NCI-H1092 (cell line): ENCODE measurements around the gene SMIM1.

Experiments
- DNase-seq: peaks from one replicate; lab custom pipeline; 2025; lab: John Stamatoyannopoulos, UW

SMIM1 gene

GRCh38 chr1:3777078-3777547, 4.6 kb downstream of the SMIM1 start:
- no peak for DNase-seq

GRCh38 chr1:3777647-3778589, 5.4 kb downstream of the SMIM1 start:
- DNase-seq: no peak

GRCh38 chr1:3778590-3779264, 6.2 kb downstream of the SMIM1 start:
- DNase-seq: no peak

- DNase-seq: no peak
These were observed 6.8 kb downstream of the SMIM1 start for GRCh38 chr1:3779265-3779911.

GRCh38 chr1:3779912-3780416, 7.4 kb downstream of the SMIM1 start:
- DNase-seq: no peak

GRCh38 chr1:3780901-3781300, 8.4 kb downstream of the SMIM1 start:
- DNase-seq: no peak

- DNase-seq: no peak
These were observed 11.3 kb downstream of the SMIM1 start for GRCh38 chr1:3783651-3784474.

- DNase-seq: no peak
These were observed 12.5 kb downstream of the SMIM1 start for GRCh38 chr1:3785045-3785444.

- no peak for DNase-seq
These were observed 13.1 kb downstream of the SMIM1 start for GRCh38 chr1:3785456-3786157.

GRCh38 chr1:3786468-3787348, 14.2 kb downstream of the SMIM1 start:
- no peak for DNase-seq

GRCh38 chr1:3787349-3787715, 14.8 kb downstream of the SMIM1 start:
- no peak for DNase-seq

GRCh38 chr1:3787745-3788605, 15.4 kb downstream of the SMIM1 start:
- DNase-seq: no peak

- no peak for DNase-seq
These were observed 16.3 kb downstream of the SMIM1 start for GRCh38 chr1:3788756-3789420.

GRCh38 chr1:3789421-3790300, 17.1 kb downstream of the SMIM1 start:
- no peak for DNase-seq

- DNase-seq: no peak
These were observed 18.0 kb downstream of the SMIM1 start for GRCh38 chr1:3790500-3790923.

GRCh38 chr1:3790952-3791351, 18.4 kb downstream of the SMIM1 start:
- DNase-seq: no peak

- no peak for DNase-seq
These were observed 23.1 kb downstream of the SMIM1 start for GRCh38 chr1:3795453-3796214.
